Upper lobe of left lung (tissue), 4 donors: ENCODE results near the gene ATAD3A.

ENCODE experiments used
- EP300 ChIP-seq, 4 donors: sonication (generic); formaldehyde crosslinking; IDR thresholded peaks; one replicate each; pipeline ENCODE4 v1.5.1; 2017; ENCODE audit warnings: antibody characterized with exemption in 4 of 4, control low read depth in 2 of 4
- POLR2A ChIP-seq, 4 donors: fragments of 450-650 bp; IDR thresholded peaks; one replicate each; pipeline ENCODE4 v1.5.1; 2016 to 2017; ENCODE audit warnings: antibody characterized with exemption in 4 of 4, mild to moderate bottlenecking in 2 of 4
- POLR2AphosphoS5 ChIP-seq, 2 donors: sonication (generic); formaldehyde crosslinking; IDR thresholded peaks; one replicate each; pipeline ENCODE4 v1.5.1; 2017; ENCODE audit warnings: antibody characterized with exemption in 2 of 2
- TF ChIP-seq, protein P1 (sequence below), 6 experiments: fragments of 450-650 bp in 4 of 6; fragments of 200-600 bp in 2 of 6; sonication (generic) in 2 of 6; IDR thresholded peaks; one replicate each; pipeline ENCODE4 v1.5.1; 2016 to 2019; ENCODE audit warnings: antibody characterized with exemption in 6 of 6

DNA sequence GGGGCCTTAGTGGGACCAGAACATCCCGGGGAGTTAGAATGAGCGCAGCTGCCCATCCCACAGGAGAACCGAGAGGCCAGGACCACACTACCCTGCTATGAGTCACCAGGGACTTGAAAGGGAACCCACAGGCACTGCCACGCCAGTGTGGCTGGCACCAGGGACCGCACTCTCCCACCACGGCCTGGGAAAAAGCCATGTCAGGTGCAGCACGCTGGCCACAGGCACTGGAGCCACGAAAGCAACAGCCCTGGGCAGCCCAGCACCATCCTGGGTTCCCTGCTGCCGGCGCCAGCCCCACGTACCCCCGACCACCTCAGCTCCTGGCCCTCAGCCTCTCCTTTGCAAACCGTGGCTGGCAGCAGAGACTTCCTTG, 42.6 kb downstream of the ATAD3A start:
- TF ChIP-seq, protein P1, sequence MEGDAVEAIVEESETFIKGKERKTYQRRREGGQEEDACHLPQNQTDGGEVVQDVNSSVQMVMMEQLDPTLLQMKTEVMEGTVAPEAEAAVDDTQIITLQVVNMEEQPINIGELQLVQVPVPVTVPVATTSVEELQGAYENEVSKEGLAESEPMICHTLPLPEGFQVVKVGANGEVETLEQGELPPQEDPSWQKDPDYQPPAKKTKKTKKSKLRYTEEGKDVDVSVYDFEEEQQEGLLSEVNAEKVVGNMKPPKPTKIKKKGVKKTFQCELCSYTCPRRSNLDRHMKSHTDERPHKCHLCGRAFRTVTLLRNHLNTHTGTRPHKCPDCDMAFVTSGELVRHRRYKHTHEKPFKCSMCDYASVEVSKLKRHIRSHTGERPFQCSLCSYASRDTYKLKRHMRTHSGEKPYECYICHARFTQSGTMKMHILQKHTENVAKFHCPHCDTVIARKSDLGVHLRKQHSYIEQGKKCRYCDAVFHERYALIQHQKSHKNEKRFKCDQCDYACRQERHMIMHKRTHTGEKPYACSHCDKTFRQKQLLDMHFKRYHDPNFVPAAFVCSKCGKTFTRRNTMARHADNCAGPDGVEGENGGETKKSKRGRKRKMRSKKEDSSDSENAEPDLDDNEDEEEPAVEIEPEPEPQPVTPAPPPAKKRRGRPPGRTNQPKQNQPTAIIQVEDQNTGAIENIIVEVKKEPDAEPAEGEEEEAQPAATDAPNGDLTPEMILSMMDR (IDR thresholded peaks at IDR 0.05) = no peak
- TF ChIP-seq POLR2A (IDR thresholded peaks at IDR 0.05) = no peak
- TF ChIP-seq EP300 (IDR thresholded peaks at IDR 0.05) = no peak
- no peak for TF ChIP-seq POLR2AphosphoS5 (IDR thresholded peaks at IDR 0.05)
